K562 (cell line): ENCODE data around the gene NUCKS1. TPM values are rescaled to one million over a fixed set of nuclear protein-coding genes. Genes with fewer than 3 reads are reported as not detected.

Experiments
- AFF1 ChIP-seq, 2 experiments: fragments of 450-650 bp; IDR thresholded peaks; 2 replicates each; pipeline ENCODE4 v1.6.1; 2018; ENCODE audit warnings: mild to moderate bottlenecking in 2 of 2, low read depth in 1 of 2; ENCODE audit not compliant: partially characterized antibody in 2 of 2
- CEBPZ ChIP-seq: fragments of 150-350 bp; IDR thresholded peaks from 2 replicates; pipeline ENCODE4 v1.6.1; 2014; ENCODE audit warnings: low read depth, mild to moderate bottlenecking, low read length, borderline replicate concordance
- ETS1 ChIP-seq: conservative IDR thresholded peaks from 2 replicates; pipeline ENCODE4 v1.6.1; 2011; ENCODE audit warnings: low read depth, mild to moderate bottlenecking, low read length; ENCODE audit not compliant: control insufficient read depth
- FOXJ2 ChIP-seq: fragments of 200-800 bp; sonication (Bioruptor generic); IDR thresholded peaks from 2 replicates; pipeline ENCODE4 v1.6.1; 2016; ENCODE audit warnings: missing genetic modification characterization, missing compliant biosample characterization
- KDM4B ChIP-seq, 2 experiments: fragments of 450-650 bp in 1 of 2; sonication (generic) in 1 of 2; IDR thresholded peaks; 2 replicates each; pipeline ENCODE4 v1.6.1; 2016 to 2017; ENCODE audit warnings: borderline replicate concordance in 2 of 2, antibody characterized with exemption in 1 of 2, low read depth in 1 of 2, mild to moderate bottlenecking in 1 of 2
- MCM5 ChIP-seq: fragments of 450-650 bp; IDR thresholded peaks from 2 replicates; pipeline ENCODE4 v1.6.1; 2016; ENCODE audit warnings: low read depth
- NR4A1 ChIP-seq, 2 experiments: fragments of 250-450 bp in 1 of 2; fragments of 450-650 bp in 1 of 2; sonication (Bioruptor Pico) in 1 of 2; IDR thresholded peaks; 2 replicates each; pipeline versions ENCODE4 v1.4.0 to v1.6.1; 2016 to 2020; ENCODE audit warnings: mild to moderate bottlenecking in 2 of 2, missing compliant biosample characterization in 1 of 2, missing genetic modification characterization in 1 of 2, moderate library complexity in 1 of 2
- PHB ChIP-seq: fragments of 250-450 bp; sonication (Bioruptor Pico); IDR thresholded peaks from 2 replicates; pipeline ENCODE4 v1.5.0; 2021
- PTBP1 ChIP-seq: fragments of 200-400 bp; formaldehyde crosslinking; IDR thresholded peaks from 2 replicates; pipeline ENCODE4 v1.6.1; 2017; ENCODE audit warnings: low read depth, low read length
- RFX1 ChIP-seq: fragments of 450-650 bp; IDR thresholded peaks from 2 replicates; pipeline ENCODE4 v1.6.1; 2016; ENCODE audit warnings: mild to moderate bottlenecking, moderate library complexity
- YBX1 ChIP-seq: fragments of 450-650 bp; IDR thresholded peaks from 2 replicates; pipeline ENCODE4 v1.7.1; 2016; ENCODE audit warnings: mild to moderate bottlenecking
- ZBTB11 ChIP-seq, 3 experiments: fragments of 200-800 bp in 1 of 3; fragments of 250-450 bp in 1 of 3; fragments of 450-650 bp in 1 of 3; sonication (Bioruptor Pico) in 1 of 3; sonication (Bioruptor generic) in 1 of 3; formaldehyde crosslinking in 1 of 3; IDR thresholded peaks; 2 replicates each; pipeline versions ENCODE4 v1.6.1 to v1.8.0; 2016 to 2022; ENCODE audit warnings: mild to moderate bottlenecking in 2 of 3, missing genetic modification characterization in 2 of 3, missing compliant biosample characterization in 1 of 3, moderate library complexity in 1 of 3
- ZNF12 ChIP-seq: sonication (generic); formaldehyde crosslinking; IDR thresholded peaks from 2 replicates; pipeline ENCODE4 v1.4.0; 2020; ENCODE audit warnings: mild to moderate bottlenecking, missing genetic modification reagents
- ZNF408 ChIP-seq: fragments of 250-450 bp; sonication (Bioruptor Pico); IDR thresholded peaks from 2 replicates; pipeline ENCODE4 v1.4.0; 2020; ENCODE audit warnings: low read depth, mild to moderate bottlenecking, moderate library complexity
- ZNF707 ChIP-seq: fragments of 250-450 bp; sonication (Bioruptor Pico); conservative IDR thresholded peaks from 2 replicates; pipeline ENCODE4 v1.8.0; 2022; ENCODE audit warnings: inconsistent platforms, mild to moderate bottlenecking, moderate library complexity
- ZNF76 ChIP-seq: fragments of 250-450 bp; sonication (Bioruptor Pico); IDR thresholded peaks from 2 replicates; pipeline ENCODE4 v1.4.0; 2020; ENCODE audit warnings: mild to moderate bottlenecking, moderate library complexity, borderline replicate concordance
- polyA plus RNA-seq, 8 experiments: library from polyadenylated mRNA; depleted of rRNA in 4 of 8; stranded (reverse) in 5 of 8; unstranded in 3 of 8; fragments of >200 nt; fragmentation: Nextera tagmentation in 2 of 8; fragmentation: Illumina TruSeq in 1 of 8; extraction: Ambion mirVana in 2 of 8; extraction: Trizol in 1 of 8; gene quantifications; 2 replicates each; pipeline versions ENCODE4 v1.2.1 to v1.2.3, GENCODE V29; 2011 to 2014; ENCODE audit warnings: inconsistent platforms in 1 of 8, missing spikeins in 1 of 8
- total RNA-seq, 7 experiments: library from RNA; depleted of rRNA in 6 of 7; stranded (reverse); fragments of >200 nt in 6 of 7; fragmentation: Illumina TruSeq in 2 of 7; extraction: Trizol in 2 of 7; gene quantifications; 2 replicates each; pipeline versions ENCODE4 v1.2.1 to v1.2.3, GENCODE V29; 2011 to 2021; ENCODE audit warnings: low replicate concordance in 1 of 7

The NUCKS1 gene
- total and polyA plus RNA-seq, 9 of the 15 experiments (the other 6 are each of a cell fraction or from before 2014, with no cell fraction given) = 66.7 to 244 (median 149) TPM

GRCh38 chr1:205735218-205735617 is 14.8 kb downstream of the NUCKS1 start (continued):
- no peak for TF ChIP-seq AFF1 (IDR thresholded peaks at IDR 0.05; ENCODE audit: low read depth in 1 of 2, partially characterized antibody in 2 of 2)
- TF ChIP-seq KDM4B (IDR thresholded peaks at IDR 0.05; ENCODE audit: borderline replicate concordance in 2 of 2, low read depth in 1 of 2) = no peak
- no peak for TF ChIP-seq MCM5
- TF ChIP-seq RFX1 = no peak
- TF ChIP-seq YBX1 = no peak
- TF ChIP-seq PHB (CRISPR knock-in tag) = no peak
- no peak for TF ChIP-seq ZBTB11 (CRISPR knock-in tag; IDR thresholded peaks at IDR 0.05)
- TF ChIP-seq ETS1 = no peak
- no peak for TF ChIP-seq NR4A1 (CRISPR knock-in tag; IDR thresholded peaks at IDR 0.05)
- TF ChIP-seq NR4A1 (tag; IDR thresholded peaks at IDR 0.05) = no peak
- no peak for TF ChIP-seq ZNF12 (CRISPR knock-in tag)
- no peak for TF ChIP-seq ZNF707
- no peak for TF ChIP-seq PTBP1
- TF ChIP-seq FOXJ2 (tag) = no peak
- no peak for TF ChIP-seq ZNF408
- no peak for TF ChIP-seq ZNF76 (CRISPR knock-in tag)
- no peak for TF ChIP-seq CEBPZ
